H4 (cell line): Measurements from ENCODE around the gene VAPA. TPM values are rescaled to one million over a fixed set of nuclear protein-coding genes. Genes with fewer than 3 reads are reported as not detected.

Experiments used
- DNase-seq: peaks from one replicate; pipeline ENCODE4 v3.0.0-alpha.2; 2015; ENCODE audit warnings: low spot score
- total RNA-seq: library from RNA; depleted of rRNA; stranded (reverse); fragments of >200 nt; shearing (Covaris generic); gene quantifications from 2 replicates; pipeline ENCODE4 v1.2.3, GENCODE V29; 2014; rRNA removed

Gene VAPA, protein sequence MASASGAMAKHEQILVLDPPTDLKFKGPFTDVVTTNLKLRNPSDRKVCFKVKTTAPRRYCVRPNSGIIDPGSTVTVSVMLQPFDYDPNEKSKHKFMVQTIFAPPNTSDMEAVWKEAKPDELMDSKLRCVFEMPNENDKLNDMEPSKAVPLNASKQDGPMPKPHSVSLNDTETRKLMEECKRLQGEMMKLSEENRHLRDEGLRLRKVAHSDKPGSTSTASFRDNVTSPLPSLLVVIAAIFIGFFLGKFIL
- 318 and 364 TPM in 2 replicates for total RNA-seq

DNA sequence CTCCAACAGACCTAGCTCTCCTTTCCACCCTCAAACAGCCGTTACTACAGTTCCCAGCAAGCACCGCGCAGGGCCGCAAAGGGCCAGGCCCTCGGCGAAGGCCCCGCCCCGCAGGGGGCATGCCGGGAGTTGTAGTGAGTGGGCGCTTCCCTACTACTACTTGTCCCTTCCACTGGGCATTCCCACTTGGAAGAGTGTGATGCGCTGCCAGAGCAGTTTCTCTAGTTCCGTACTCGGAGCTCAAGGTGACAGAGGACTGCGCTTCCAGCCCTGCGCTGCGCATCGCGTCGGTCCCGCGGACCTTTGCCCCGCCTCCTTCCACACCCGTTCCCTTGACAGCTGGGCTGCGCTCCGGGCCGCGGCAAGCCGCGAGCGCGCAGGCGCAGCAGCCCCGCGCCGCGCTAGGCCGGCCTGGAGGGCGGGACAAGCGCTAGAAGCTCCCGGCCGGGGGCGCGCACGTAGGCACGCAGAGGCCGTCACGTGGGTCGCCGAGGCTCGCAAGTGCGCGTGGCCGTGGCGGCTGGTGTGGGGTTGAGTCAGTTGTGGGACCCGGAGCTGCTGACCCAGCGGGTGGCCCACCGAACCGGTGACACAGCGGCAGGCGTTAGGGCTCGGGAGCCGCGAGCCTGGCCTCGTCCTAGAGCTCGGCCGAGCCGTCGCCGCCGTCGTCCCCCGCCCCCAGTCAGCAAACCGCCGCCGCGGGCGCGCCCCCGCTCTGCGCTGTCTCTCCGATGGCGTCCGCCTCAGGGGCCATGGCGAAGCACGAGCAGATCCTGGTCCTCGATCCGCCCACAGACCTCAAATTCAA is at the start of gene VAPA:
Gene VAPA, plus strand, starts transcription at position 491 of the 808 bp plus-strand sequence. Its CDS starts 241 bp downstream, at position 732.
- DNase-seq, result peak; percentile 91

DNA sequence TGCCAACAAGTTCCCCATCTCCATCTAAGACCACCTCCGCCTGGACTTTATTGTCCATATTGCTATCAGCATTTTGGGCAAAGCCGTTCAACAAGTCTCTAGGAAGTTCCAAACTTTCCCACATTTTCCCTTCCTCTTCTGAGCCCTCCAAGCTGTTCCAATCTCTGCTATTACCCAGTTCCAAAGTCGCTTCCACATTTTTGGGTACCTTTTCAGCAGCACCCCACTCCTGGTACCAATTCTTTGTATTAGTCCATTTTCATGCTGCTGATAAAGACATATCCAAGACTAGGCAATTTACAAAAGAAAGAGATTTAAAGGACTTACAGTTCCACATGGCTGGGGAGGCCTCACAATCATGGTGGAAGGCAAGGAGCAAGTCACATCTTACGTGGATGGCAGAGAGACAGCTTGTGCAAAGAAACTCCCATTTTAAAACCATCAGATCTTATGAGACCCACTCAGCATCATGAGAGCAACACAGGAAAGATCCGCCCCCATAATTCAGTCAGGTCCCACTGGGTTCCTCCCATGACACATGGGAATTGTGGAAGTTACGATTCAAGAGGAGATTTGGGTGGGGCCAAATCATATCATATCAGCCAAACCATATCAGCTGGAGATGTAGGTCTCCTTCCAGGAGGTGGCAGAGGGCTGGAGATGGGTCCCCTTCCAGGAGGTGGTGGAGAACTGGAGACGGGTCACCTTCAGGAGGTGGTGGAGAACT is 47.9 kb upstream of the VAPA start:
- no peak for DNase-seq

DNA sequence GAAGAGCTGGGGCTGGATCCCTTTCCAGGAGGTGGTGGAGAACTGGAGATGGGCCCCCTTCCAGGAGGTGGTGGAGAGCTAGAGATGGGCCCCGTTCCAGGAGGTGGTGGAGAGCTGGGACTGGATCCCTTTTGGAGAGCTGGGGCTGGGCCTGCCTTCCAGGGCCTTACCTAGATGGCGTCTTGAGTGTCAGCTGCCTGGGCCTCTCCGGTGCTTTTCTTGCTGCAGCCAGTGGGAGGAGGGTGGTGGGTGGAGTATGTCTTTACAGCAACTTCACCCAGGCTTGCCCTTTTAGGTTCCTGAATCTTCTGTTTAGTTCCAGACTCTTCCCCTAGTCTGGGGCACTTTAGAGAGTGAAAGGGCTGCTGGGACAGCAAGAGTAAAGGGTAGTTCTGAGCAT is 47.2 kb upstream of the VAPA start:
- DNase-seq, result no peak

DNA sequence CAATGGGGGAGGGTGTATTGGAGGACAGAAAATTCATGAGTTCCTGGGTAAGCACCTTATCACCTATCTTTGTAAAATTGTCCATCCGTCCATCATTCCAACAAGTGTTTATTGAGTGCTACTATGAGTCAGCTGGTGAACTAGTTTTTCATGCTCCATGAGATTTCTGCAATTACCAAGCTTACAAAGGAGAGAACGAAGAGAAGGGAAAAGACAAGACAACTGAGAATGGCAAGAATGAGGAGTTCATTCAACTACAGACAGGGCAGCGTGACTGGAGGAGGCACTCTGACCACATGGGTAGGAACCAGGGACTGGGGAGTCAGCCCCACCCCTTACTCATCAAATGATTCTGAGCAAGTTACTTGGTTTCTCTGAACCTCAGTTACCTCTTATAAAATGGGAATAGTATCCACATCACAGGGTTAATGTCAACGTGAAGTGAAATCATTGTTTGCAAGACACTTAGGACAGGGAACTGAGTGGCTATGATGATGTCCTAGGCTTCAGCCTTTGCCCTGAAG is 46.7 kb upstream of the VAPA start:
- DNase-seq, result no peak

DNA sequence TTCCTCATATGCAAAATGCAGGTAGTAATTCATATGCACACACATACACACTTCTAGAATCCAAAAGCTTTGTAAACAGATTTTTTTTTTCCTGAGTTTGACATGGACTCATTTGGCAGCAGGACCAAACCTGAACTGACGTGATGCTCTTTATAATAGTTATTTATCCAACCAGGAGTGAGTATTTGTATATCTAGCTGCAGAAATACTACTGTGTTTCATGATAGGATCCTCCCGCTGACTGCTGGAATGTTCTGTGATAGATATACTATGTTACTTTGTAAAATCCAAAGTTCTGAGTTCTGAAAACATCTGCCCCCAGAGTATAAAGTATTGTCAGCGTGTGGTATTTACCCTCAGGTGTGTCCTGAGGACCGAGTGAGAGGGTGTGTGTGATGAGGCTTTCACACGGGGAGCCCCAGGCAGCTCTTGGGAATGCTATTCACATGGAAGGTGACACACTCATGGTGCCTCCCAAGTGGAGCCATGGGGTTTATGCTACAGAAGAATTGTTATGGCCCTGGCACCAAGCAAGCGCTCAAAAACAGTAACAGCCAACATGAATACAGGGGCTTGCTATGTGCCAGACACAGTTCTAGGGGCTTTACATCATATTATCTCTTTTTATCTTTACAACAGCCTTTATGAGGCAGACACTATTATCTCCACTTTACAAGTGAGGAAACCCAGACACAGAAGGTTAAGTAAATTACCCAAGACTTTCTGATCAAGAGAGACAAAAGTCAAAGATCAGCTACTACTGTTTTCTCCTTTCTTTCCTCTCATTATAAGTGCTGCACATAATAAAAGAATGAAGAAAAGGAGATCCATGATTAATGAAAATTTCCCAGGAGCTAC is 44.7 kb upstream of the VAPA start:
- DNase-seq, result peak; percentile 21

DNA sequence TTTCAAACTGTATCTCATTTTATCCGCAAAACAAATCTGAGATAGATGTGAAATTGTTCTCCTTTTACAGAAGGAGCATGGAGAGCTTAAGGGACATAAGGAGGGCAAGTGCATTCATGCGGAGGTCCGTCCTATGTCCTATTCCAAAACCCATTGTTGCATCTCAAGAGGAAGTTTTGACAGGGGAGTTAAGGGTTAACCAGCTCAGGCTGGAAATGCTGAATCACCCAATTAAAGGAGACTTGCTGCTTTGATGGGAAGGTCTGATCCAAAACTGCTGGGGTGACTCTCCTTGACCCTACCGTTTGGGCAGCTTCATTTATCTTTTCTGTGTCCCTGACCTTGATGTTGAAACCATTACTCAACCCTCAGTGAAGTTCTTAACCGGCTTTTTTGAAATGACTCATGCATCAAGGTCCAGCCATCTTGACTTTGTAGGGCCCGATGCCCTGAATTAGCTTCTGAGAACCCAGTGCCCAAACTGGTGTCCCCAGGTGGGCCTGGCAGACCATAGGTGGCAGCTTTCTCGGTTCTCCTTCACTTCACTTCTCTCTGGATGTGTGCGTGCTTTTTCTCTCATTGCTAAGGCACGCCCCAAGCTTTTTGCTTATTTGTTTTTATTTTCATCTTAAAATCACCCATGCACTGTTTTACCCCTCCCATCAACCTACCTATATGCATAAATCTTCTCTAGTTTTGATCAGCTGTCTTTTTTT is 43.9 kb upstream of the VAPA start:
- DNase-seq, result peak; percentile 85

DNA sequence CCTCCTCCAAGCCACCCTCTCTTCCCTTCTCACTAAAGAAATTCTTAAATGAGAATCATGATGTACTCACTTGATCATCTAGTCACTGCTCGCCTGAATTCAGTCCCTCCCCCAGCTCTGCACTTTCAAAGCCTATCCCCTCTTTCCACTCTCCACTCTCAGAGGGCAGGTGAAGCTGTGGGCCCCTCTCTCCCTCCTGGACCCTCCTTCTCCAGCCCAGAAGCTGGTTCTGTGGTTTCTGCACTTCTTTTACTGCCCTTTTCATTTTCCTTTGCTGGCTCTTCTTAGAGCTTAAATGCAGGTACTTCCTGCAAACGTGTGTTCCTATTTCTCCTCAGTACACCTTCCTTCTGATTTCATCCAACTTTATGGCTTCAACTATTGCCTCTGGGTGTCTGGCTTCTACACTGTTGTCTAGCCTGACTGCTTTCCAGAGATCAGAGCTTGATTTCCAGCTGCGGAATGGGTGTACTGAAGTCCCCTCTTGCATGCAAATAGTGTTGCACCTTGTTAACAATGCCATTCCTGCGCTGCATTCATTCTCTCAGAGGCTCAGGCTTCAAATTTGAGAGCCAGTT is 43.3 kb upstream of the VAPA start:
- DNase-seq, result no peak

DNA sequence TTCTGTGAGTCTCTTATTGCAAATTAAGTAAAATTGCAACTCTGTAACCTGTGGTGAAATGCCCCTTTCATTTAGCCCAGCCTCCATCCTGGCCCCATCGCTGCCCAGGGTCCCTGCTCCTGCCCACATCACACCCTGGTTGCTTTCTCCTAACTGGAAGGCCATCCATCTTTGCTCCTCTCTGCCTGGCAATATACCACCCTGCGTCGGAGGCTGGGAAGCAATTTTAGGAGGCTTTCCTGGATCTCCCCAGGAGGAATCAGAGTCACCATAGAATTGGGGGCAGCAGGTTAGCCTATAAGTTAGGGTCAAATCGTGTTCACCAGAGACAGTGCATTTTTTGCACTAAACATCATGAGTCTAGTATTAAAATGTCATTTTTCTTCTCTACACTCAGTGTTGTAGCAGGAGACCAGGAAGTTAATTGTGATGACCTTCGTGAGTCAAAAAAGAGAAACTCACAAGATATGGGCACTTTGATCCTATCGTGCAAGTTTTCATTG is 42.5 kb upstream of the VAPA start:
- DNase-seq, result no peak

DNA sequence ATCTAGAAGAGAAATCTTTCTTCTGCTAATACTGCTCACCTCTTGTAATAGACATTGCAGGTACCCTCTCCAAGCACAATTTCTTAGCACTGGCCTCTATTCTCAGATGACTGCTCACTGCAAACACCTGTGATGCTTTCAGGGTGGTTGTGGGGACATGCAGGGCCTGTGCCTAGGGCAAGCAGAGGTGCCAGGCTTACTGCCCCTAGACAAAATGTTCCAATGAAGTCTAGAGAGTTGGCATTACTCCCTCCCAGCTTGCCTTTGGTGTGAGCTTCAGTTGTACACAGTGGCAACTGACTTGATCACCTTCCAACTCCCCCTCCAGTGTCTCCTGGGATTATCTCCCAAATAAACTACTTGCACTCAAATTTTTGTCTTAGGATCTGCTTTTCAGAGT is 41.0 kb upstream of the VAPA start:
- no peak for DNase-seq

DNA sequence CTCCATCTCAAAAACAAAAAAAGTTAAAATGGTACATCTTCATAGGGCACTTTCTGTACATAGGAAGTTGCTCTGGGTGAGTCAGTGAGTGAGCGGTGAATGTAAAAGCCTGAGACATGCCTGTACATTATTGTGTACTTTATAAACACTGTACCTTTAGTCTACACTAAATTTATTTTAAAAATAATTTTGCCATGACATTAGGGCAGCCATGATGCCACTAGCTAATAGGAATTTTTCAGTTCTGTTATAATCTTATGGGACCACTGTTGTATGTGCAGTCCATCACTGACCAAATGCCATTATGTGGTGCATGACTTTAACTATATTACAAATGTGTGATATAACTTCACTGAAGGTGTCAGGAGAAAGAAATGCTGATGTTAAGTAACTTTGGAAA is 39.1 kb upstream of the VAPA start:
- no peak for DNase-seq

DNA sequence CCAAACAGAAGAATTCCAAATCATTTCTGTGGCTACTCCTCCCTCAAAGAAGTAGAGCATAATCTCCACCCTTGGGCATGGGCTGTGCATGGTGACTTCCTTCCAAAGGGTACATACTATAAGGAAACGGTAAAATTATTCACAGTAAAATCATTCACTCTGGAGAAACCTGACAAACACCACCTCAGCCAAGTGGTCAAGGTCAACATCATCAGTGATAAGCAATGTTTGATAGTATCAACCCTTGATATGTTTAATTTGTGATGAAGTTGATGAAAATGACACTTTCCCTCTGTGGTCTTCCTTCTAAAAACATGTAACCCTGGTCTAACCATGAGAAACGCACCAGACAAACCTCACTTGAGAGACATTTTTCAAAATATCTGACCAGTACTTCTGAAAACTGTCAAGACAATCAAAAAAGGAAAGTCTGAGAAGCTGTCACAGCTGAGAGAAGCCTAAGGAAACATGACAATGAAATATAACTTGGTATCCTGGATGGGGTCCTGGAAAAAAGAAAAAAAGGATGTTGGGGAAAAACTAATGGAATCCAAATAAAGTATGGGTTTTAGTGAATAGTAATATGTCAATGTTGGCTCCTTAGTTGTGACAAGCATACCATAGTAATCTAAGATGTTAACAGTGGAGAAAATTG is 37.5 kb upstream of the VAPA start:
- no peak for DNase-seq

DNA sequence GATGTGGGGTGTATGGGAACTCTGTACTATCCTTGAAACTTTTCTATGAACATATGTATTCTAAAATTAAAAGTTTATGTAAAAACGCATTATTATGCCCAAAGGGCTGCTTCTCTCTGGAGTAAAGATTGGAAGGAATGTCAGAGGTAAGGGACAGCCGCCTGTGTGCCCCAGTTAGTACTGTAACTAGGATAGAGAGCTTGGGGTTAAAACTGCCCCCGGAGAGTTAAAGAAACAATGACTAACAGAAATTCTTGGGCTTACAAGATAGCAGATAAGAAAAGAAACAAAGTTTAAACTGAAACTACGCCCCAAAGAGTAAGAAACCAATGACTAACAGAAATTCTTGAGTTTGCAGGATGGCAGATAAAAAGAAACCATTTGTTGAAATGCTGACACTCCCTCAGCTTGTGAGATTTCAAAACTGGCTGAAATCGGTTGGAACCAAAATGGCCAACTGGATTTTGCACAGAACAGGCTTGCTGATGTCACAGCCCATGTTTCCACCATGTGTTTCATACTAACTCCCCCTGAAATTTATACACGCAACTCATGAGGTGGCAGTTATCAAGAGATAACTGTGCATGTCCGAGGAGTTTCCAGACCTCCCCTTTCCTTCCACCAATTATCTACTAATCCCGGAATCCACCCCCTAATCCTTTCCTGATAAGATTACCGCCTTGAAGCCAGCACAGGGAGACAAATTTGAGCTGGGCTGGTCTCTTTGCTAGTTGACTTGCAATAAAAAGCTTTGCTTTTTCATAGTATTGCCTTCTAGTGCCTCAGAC is 36.8 kb upstream of the VAPA start:
- peak; percentile 87 for DNase-seq

DNA sequence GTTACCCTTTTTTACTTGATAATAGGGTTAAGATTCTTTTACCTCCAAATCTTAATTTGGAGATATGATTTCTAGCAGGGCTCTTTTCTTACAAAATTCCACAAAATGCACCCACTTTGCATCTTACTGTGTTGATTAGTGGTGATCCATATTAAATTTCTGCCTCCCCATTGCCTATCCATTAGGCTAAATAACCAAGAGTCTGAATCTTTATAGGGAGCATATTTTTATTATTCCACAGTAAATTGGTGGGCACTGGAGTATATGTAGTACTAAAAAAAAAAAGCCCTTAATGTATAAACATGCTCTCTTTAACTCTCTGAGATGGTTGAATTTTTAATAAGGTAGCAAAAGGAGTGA is 36.2 kb upstream of the VAPA start:
- DNase-seq, result no peak

DNA sequence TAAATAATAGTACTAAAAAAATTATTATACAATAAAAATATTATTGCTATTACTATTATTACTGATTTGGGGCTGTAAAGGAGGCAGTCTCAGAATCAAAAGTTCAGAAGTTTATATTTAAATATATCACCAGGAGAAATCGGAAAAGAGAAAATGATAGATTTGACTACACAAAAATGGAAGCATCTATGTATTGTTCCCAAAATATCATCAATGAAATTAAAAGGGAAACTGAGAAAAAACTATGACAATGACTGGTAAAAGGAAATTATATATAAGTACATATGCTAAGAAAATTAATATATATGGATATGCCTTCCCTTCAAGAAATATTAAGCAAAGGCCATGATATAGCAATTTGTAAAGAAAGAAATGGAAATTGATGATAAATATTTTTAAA is 35.7 kb upstream of the VAPA start:
- DNase-seq, result no peak

DNA sequence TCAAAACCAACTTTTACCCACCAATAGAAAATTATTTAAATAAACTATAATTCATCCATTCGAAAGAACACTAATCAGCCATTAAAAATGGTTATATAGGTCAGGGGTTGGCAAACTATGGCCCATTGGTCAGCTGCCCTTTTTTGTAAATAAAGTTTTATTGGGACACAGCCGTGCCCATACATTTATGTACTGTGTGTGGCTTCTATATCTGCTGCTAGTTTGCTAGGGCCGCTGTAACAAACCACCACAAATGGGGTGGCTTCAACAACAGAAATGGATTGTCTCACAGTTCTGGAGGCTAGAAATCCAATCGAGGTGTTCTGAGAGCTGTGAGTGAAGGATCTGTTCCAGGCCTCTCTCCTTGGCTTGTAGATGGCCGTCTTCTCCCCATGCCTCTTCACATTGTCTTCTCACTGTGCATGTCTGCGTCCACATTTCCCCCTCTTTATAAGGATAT is 35.0 kb upstream of the VAPA start:
- DNase-seq, result no peak

DNA sequence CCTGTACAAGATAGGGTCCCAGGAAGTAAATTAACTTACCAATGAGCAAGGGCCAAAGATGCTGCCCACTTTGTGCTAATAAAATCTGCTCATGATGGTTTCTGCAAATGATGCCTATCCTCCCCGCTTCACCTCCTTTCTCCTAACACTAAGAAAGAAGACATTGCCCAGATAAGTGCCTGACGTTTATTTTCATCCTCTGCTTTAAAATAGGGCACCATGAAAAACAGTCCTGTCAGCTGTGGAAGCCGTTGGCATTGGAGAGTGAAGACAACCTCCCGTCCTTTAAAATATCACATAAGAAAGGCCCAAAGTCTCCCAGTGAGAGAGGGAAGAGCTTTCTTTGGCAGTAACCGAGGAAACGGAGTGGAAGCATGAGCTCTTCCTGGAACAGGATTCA is 29.7 kb upstream of the VAPA start:
- no peak for DNase-seq

DNA sequence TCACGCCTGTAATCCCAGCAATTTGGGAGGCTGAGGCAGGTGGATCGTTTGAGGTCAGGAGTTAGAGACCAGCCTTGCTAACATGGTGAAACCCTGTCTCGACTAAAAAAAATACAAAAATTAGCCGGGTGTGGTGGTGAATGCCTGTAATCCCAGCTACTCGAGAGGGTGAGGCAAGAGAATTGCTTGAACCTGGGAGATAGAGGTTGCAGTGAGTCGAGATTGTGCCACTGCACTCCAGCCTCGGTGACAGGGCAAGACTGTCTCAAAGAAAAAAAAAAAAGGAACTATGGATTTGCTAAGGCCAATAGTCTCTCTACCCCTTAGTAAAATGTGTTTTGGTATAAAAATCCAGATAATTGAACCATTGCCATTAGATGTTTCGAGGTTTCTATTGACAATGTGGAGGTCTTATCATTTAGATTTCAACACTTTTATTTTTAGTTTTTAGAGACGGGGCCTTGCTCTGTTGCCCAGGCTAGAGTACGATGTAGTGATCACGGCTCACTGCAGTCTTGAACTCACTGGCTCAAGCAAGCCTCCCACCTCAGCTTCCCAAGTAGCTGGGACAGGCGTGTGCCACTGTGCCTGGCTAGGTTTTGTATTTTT is 29.2 kb upstream of the VAPA start:
- DNase-seq, result no peak
